GM21381 (cell line): ENCODE measurements around the gene SLC22A13.
"Not testable (repeated sequence)": the region's sequence is repeated elsewhere in the genome, so short reads cannot be mapped to it uniquely, and the experiment has no call there.

Experiments
- ATAC-seq: cut with Tn5 transposase; IDR thresholded peaks from one replicate; pipeline ENCODE4 v1.9.1; 2021; ENCODE audit warnings: mild to moderate bottlenecking, moderate library complexity; ENCODE audit not compliant: unreplicated experiment

Gene SLC22A13

GRCh38 chr3:38260474-38260873 is 5.1 kb upstream of the SLC22A13 start:
- ATAC-seq, result no peak

DNA sequence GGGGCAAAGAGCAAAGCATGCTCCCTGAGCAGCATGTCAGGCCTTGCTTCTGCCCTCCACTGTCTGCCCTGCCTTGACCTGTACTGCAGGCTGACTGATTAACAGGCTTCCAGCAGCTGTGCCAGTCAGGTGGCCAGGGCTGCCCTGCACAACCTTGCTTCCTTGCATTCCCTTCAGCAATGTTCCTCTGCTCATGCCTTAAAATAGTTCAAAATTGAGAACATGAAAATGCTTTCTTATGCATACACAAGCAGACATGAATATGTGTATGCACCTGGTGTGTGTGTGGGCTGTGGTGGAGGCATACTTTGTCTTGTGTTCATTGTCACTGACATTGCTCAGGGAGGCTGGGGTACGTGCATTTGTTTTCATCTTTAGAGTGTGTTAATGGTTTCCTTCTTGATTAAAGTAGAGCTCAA is 1.2 kb upstream of the SLC22A13 start:
- no peak for ATAC-seq

GRCh38 chr3:38264779-38265178 is 833 bp upstream of the SLC22A13 start:
- ATAC-seq, result no peak

DNA sequence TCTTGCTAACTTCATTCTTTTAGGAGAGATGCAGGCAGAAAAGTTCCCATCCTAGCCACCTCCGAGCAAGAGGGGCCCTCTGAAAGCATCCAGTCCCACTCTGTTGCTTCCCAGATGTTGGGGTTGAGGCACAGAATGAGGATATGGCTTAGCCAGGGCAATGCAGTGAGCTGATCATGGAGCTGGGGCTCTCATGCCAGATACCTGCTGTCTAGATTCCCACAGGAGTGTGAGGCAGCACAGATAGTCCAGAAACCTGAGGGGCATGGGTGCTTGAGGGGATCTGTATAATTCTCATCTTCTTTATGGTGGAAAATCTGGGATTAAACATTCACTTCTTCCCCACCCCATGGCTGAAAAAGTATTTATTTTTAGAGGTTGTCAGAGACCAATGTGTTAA is 1.2 kb downstream of the SLC22A13 start:
- ATAC-seq, result no peak

GRCh38 chr3:38267662-38268061 is 2.0 kb downstream of the SLC22A13 start:
- ATAC-seq, result no peak

- no peak for ATAC-seq
Measured at GRCh38 chr3:38268087-38268486, 2.5 kb downstream of the SLC22A13 start.

- ATAC-seq, result no peak
Measured at GRCh38 chr3:38268522-38268921, 2.9 kb downstream of the SLC22A13 start.

DNA sequence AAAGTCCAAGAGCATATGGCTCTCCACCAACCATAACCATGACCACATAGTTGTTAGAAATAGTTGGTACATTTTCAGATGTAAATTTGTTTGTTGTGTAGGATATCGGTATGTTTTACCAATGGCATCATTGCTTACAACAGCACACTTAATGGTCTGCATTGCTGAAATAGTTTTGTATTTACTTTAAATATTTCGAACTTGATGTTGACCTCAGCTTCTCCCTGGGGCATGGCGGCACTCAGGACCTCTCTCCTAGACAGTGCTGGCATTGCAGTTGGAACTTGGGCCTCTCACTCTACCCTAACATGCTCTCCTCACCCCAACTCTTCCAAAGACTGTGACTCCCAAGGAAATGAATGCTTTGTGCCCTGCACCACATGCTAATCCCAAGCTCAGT is 5.0 kb downstream of the SLC22A13 start:
- ATAC-seq, result no peak

DNA sequence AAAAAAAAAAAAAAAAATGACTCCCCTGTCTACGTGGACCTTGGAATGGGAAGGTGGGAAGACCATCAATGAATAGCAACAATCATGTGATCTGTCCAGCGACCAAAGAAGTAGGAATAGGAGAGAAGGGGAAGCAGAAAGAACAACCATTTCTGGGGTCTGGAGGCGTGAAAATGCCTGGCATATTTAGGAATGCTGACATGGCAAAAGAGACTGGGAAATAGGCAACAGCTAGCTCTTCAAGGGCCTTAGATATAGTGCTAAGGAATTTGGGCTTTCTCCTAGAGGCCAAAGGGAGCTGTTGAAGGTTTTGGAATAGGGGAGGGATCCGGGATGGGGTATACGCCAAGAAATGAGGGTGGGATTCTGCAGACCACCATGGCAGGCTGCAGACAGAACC is 5.9 kb downstream of the SLC22A13 start:
- ATAC-seq, result no peak

DNA sequence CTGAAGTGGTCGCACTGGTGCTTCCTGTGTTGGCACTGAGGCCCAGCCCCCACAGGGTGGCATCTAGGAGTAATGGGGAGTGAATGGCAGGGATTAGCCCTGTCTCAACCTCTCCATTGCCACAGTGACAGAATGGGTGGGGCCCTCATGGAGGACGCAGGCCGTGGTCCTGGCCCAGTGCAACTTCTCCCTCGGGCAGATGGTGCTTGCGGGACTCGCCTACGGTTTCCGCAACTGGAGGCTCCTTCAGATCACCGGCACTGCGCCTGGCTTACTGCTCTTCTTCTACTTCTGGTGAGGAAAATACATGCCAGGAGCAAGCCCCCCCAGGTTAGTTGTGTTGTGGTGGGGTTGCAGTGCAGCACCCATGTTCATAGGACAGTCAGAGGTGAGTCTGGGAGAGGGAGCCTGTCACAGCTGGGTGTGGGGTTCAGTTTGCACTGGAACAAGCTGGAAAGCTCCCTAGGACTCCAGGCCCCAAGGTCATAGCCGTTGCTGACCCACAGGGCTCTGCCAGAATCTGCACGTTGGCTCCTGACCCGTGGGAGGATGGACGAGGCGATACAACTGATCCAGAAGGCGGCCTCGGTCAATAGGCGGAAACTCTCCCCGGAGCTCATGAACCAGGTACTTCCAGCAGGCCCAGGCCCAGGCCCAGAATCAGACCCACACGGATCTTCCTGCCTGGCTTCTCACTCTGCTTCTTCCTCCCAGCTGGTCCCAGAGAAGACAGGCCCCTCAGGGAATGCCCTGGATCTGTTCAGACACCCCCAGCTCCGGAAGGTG is 9.4 kb downstream of the SLC22A13 start:
- no peak for ATAC-seq

GRCh38 chr3:38275658-38276057 is 10.0 kb downstream of the SLC22A13 start:
- ATAC-seq, result no peak

GRCh38 chr3:38276081-38276916 is 10.7 kb downstream of the SLC22A13 start:
- no peak for ATAC-seq

- ATAC-seq, result no peak
Measured at GRCh38 chr3:38276917-38277630, 11.5 kb downstream of the SLC22A13 start.

- ATAC-seq, result no peak
Measured at GRCh38 chr3:38278841-38279240, 13.2 kb downstream of the SLC22A13 start.

- no peak for ATAC-seq
Measured at GRCh38 chr3:38281895-38282686, 16.5 kb downstream of the SLC22A13 start, which contains the start of gene SLC22A14. Gene SLC22A14 (plus strand): TSS chr3:38282294. CDS start chr3:38306027, 23,733 bp downstream.

- ATAC-seq, result no peak
Measured at GRCh38 chr3:38283810-38284755, 18.5 kb downstream of the SLC22A13 start.

DNA sequence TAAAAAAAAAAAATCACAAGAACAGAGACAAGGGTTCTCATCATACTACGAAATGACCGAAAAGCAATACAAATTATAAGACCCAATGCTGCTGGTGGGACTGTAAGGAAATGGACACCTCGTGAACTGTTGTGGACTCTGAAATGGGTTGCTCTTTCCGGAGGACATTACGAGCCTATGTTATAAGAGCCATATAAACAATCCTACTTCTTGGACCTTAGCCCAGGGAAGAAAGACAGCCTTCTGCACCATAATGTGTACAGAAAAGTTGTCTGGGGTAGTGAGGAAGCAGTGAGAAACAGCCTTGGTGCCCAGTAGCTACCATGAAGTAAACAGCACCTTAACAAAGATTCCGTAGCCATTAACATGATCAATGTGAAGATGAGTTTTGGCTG is 19.1 kb downstream of the SLC22A13 start:
- no peak for ATAC-seq

GRCh38 chr3:38289286-38290217 is 23.9 kb downstream of the SLC22A13 start:
- not testable (repeated sequence) for ATAC-seq
